NOMO-1 treated with dmso at 0.1 percent for 144 hours (cell line): ENCODE measurements around the gene APP.

ENCODE experiments used
- DNase-seq: peaks from one replicate; lab custom pipeline; 2025; ENCODE audit not compliant: unreplicated experiment; lab: John Stamatoyannopoulos, UW

The APP gene

GRCh38 chr21:26170471-26171257, at the start of gene APP:
TSS of gene APP (minus strand) at chr21:26170770. CDS start at chr21:26170620, 150 bp downstream.
- DNase-seq = peak; percentile 34

- no peak for DNase-seq
Observed at GRCh38 chr21:26212220-26212619, 41.6 kb upstream of the APP start.

GRCh38 chr21:26210614-26211013, 40.0 kb upstream of the APP start:
- no peak for DNase-seq

- DNase-seq = no peak
Observed at GRCh38 chr21:26207021-26207420, 36.5 kb upstream of the APP start.

GRCh38 chr21:26199456-26199855, 28.9 kb upstream of the APP start:
- no peak for DNase-seq

- no peak for DNase-seq
Observed at GRCh38 chr21:26195708-26196107, 25.1 kb upstream of the APP start.

GRCh38 chr21:26194811-26195251, 24.3 kb upstream of the APP start:
- DNase-seq = no peak

- no peak for DNase-seq
Observed at GRCh38 chr21:26194326-26194725, 23.8 kb upstream of the APP start.

GRCh38 chr21:26191609-26192008, 21.0 kb upstream of the APP start:
- no peak for DNase-seq

- DNase-seq = no peak
Observed at GRCh38 chr21:26188422-26188821, 17.9 kb upstream of the APP start.

- no peak for DNase-seq
Observed at GRCh38 chr21:26185446-26185845, 14.9 kb upstream of the APP start.

GRCh38 chr21:26185021-26185420, 14.5 kb upstream of the APP start:
- DNase-seq = no peak

GRCh38 chr21:26179501-26179900, 8.9 kb upstream of the APP start:
- DNase-seq = no peak

GRCh38 chr21:26177746-26178426, 7.3 kb upstream of the APP start:
- DNase-seq = no peak

GRCh38 chr21:26177187-26177586, 6.6 kb upstream of the APP start:
- DNase-seq = no peak

- no peak for DNase-seq
Observed at GRCh38 chr21:26171258-26172100, 909 bp upstream of the APP start.

GRCh38 chr21:26169611-26170470, 729 bp downstream of the APP start:
- DNase-seq = no peak

- peak; percentile 66 for DNase-seq
Observed at GRCh38 chr21:26169061-26169610, 1.4 kb downstream of the APP start.

- DNase-seq = no peak
Observed at GRCh38 chr21:26168371-26168770, 2.2 kb downstream of the APP start.

- DNase-seq = no peak
Observed at GRCh38 chr21:26167593-26167992, 3.0 kb downstream of the APP start.
